B cell (primary cell): ENCODE data around the gene SH3RF1. TPM values are rescaled to one million over a fixed set of nuclear protein-coding genes. Genes with fewer than 3 reads are reported as not detected.

Experiments used
- ATAC-seq: fragments of 200-7000 bp; cut with Tn5 transposase; one replicate; pipeline ENCODE4 v1.10.0; 2021; ENCODE audit warnings: low read depth, mild to moderate bottlenecking, moderate number of reproducible peaks, moderate library complexity
- CTCF ChIA-PET: fragments of 350-600 bp; sonication (Branson Sonifier 250); formaldehyde crosslinking; loops from one replicate; lab custom pipeline; 2021; ENCODE audit warnings: antibody characterized with exemption, inconsistent platforms; lab: Charles Lee
- POLR2A ChIA-PET: fragments of 350-600 bp; sonication (Branson Sonifier 250); formaldehyde crosslinking; loops from one replicate; lab custom pipeline; 2021; ENCODE audit warnings: antibody characterized with exemption; lab: Charles Lee
- DNase-seq: peaks from one replicate; pipeline ENCODE4 v3.0.0; 2013
- H2AFZ ChIP-seq: 2 replicates; pipeline ENCODE4 v1.6.1; 2012; ENCODE audit warnings: mild to moderate bottlenecking, low read depth, low read length; ENCODE audit not compliant: insufficient read depth, poor library complexity, severe bottlenecking
- H3K27ac ChIP-seq, 2 donors: 1 replicate in 1 of 2; 2 replicates in 1 of 2; pipeline ENCODE4 v1.5.1; 2012 to 2013; ENCODE audit warnings: low read length in 2 of 2, mild to moderate bottlenecking in 2 of 2, moderate library complexity in 1 of 2
- H3K27me3 ChIP-seq, 4 experiments: fragments of 200-600 bp in 1 of 4; sonication (generic) in 1 of 4; replicated peaks in 1 of 4; 1 replicate in 2 of 4; 2 replicates in 2 of 4; pipeline versions ENCODE4 v1.6.1 to v1.7.0; 2013 to 2016; ENCODE audit warnings: low read length in 3 of 4, mild to moderate bottlenecking in 2 of 4, mixed read lengths in 1 of 4, moderate library complexity in 1 of 4; ENCODE audit not compliant: insufficient read depth in 4 of 4, control insufficient read depth in 3 of 4; ENCODE audit errors: control extremely low read depth in 1 of 4
- H3K36me3 ChIP-seq, 2 experiments: replicated peaks in 1 of 2; 1 replicate in 1 of 2; 2 replicates in 1 of 2; pipeline versions ENCODE4 v1.6.1 to v1.7.1; 2013; ENCODE audit warnings: low read length in 1 of 2; ENCODE audit not compliant: insufficient read depth in 2 of 2, control insufficient read depth in 1 of 2; ENCODE audit errors: control extremely low read depth in 1 of 2, extremely low read depth in 1 of 2
- H3K4me1 ChIP-seq, 2 donors: fragments of 200-600 bp in 1 of 2; sonication (generic) in 1 of 2; 1 replicate in 1 of 2; 2 replicates in 1 of 2; pipeline versions ENCODE4 v1.5.1 to v1.6.1; 2013 to 2017; ENCODE audit warnings: low read length in 2 of 2; ENCODE audit not compliant: control insufficient read depth in 2 of 2, insufficient read depth in 2 of 2
- H3K4me2 ChIP-seq: replicated peaks from 2 replicates; pipeline ENCODE3; 2012; ENCODE audit warnings: mild to moderate bottlenecking, low read depth, low read length; ENCODE audit not compliant: poor library complexity, severe bottlenecking
- H3K4me3 ChIP-seq, 5 experiments: fragments of 200-600 bp in 1 of 5; sonication (generic) in 1 of 5; 1 replicate in 3 of 5; 2 replicates in 2 of 5; pipeline versions ENCODE4 v1.5.1 to v1.7.0; 2011 to 2016; ENCODE audit warnings: low read length in 4 of 5, mild to moderate bottlenecking in 4 of 5, low read depth in 2 of 5, control low read depth in 1 of 5, moderate library complexity in 1 of 5; ENCODE audit not compliant: insufficient read depth in 1 of 5; ENCODE audit errors: control extremely low read depth in 1 of 5, extremely low read depth in 1 of 5
- H3K79me2 ChIP-seq: fragments of 200-600 bp; sonication (generic); one replicate; pipeline ENCODE4 v1.6.0; 2016; ENCODE audit warnings: low read length; ENCODE audit not compliant: control insufficient read depth, insufficient read depth
- H3K9ac ChIP-seq: fragments of 200-600 bp; sonication (generic); 2 replicates; pipeline ENCODE4 v1.6.1; 2017; ENCODE audit warnings: mild to moderate bottlenecking, low read length, moderate library complexity
- H3K9me3 ChIP-seq, 3 donors: one replicate each; pipeline versions ENCODE4 v1.6.1 to v1.7.1; 2013; ENCODE audit warnings: low read length in 2 of 3; ENCODE audit not compliant: control insufficient read depth in 2 of 3, insufficient read depth in 1 of 3; ENCODE audit errors: control extremely low read depth in 1 of 3
- H4K20me1 ChIP-seq: 2 replicates; pipeline ENCODE4 v1.6.0; 2012; ENCODE audit warnings: mild to moderate bottlenecking, low read length; ENCODE audit not compliant: insufficient read depth, control insufficient read depth, poor library complexity, severe bottlenecking
- H3K27ac Mint-ChIP-seq: one replicate; pipeline ENCODE4 v1.8.0; 2021; ENCODE audit warnings: mixed read lengths
- H3K27me3 Mint-ChIP-seq: one replicate; pipeline ENCODE4 v1.8.0; 2021; ENCODE audit warnings: mixed read lengths
- H3K4me1 Mint-ChIP-seq: one replicate; pipeline ENCODE4 v1.8.0; 2021; ENCODE audit warnings: mixed read lengths
- H3K4me3 Mint-ChIP-seq: one replicate; pipeline ENCODE4 v1.8.0; 2021; ENCODE audit warnings: mixed read lengths
- H3K9me3 Mint-ChIP-seq: one replicate; pipeline ENCODE4 v1.8.0; 2022; ENCODE audit warnings: mixed read lengths; ENCODE audit not compliant: insufficient read depth
- EZH2 ChIP-seq: IDR thresholded peaks from 2 replicates; pipeline ENCODE4 v1.6.1; 2012; ENCODE audit warnings: borderline replicate concordance, low read depth, mild to moderate bottlenecking, moderate library complexity, low read length; ENCODE audit not compliant: insufficient read depth, poor library complexity, severe bottlenecking
- WGBS: methylation state at CpG from one replicate; pipeline ENCODE4 v1.1.5; 2013; ENCODE audit warnings: missing lambda C conversion rate; ENCODE audit not compliant: insufficient coverage; 5-methylcytosine and 5-hydroxymethylcytosine counted together
- intact Hi-C: fragments of 100-400 bp; cut with micrococcal nuclease; formaldehyde crosslinking; loops from one replicate; pipeline ENCODE4 v1.10.0; 2022
- polyA plus RNA-seq: library from polyadenylated mRNA; depleted of rRNA; stranded (reverse); fragments of >200 nt; gene quantifications from 2 replicates; pipeline ENCODE4 v1.2.3, GENCODE V29; 2012
- total RNA-seq, 2 donors: library from RNA; stranded (reverse); fragments of 120-200 nt in 1 of 2; gene quantifications; 1 replicate in 1 of 2; 2 replicates in 1 of 2; pipeline versions ENCODE4 v1.2.3 to v1.2.4, GENCODE V29; 2013 to 2022
- TF ChIP-seq, protein P1 (sequence below): fragments of 200-600 bp; IDR thresholded peaks from one replicate; pipeline ENCODE4 v1.8.0; 2022; ENCODE audit warnings: antibody characterized with exemption, mild to moderate bottlenecking

The SH3RF1 gene
- total and polyA plus RNA-seq, 2 donors (not counting 1 experiment from before 2014, with no cell fraction given), result 2.0 to 5.4 TPM

GRCh38 chr4:169135776-169136175 lies 135.0 kb downstream of the SH3RF1 start:
- no peaks in the 10 kb centered on the region for H3K9me3 ChIP-seq
- POLR2A ChIA-PET, result no interaction called here
- H3K4me3 ChIP-seq, result no peak overlapping the region
- no peak overlapping the region for H3K4me3 Mint-ChIP-seq
- H3K4me1 Mint-ChIP-seq, result no peaks in the 10 kb centered on the region
- H3K79me2 ChIP-seq, result no peaks in the 10 kb centered on the region
- H3K27me3 ChIP-seq, result no peaks in the 10 kb centered on the region
- H3K4me1 ChIP-seq, result no peaks in the 10 kb centered on the region
- H3K27ac Mint-ChIP-seq, result no peak overlapping the region
- H3K4me2 ChIP-seq, result no peak overlapping the region
- intact Hi-C loops, result no loop called here
- H2AFZ ChIP-seq, result no peak overlapping the region
- no peaks in the 10 kb centered on the region for H3K27me3 Mint-ChIP-seq
- no peak overlapping the region for H3K9ac ChIP-seq
- ATAC-seq (no peak), DNase-seq (no peak)
- CTCF ChIA-PET, result no interaction called here
- no peaks in the 10 kb centered on the region for H3K9me3 Mint-ChIP-seq
- TF ChIP-seq, protein P1, sequence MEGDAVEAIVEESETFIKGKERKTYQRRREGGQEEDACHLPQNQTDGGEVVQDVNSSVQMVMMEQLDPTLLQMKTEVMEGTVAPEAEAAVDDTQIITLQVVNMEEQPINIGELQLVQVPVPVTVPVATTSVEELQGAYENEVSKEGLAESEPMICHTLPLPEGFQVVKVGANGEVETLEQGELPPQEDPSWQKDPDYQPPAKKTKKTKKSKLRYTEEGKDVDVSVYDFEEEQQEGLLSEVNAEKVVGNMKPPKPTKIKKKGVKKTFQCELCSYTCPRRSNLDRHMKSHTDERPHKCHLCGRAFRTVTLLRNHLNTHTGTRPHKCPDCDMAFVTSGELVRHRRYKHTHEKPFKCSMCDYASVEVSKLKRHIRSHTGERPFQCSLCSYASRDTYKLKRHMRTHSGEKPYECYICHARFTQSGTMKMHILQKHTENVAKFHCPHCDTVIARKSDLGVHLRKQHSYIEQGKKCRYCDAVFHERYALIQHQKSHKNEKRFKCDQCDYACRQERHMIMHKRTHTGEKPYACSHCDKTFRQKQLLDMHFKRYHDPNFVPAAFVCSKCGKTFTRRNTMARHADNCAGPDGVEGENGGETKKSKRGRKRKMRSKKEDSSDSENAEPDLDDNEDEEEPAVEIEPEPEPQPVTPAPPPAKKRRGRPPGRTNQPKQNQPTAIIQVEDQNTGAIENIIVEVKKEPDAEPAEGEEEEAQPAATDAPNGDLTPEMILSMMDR, result no peak
- H3K27ac ChIP-seq, result no peak overlapping the region
- no peaks in the 10 kb centered on the region for H3K36me3 ChIP-seq
- H4K20me1 ChIP-seq, result no peaks in the 10 kb centered on the region
- WGBS, result no CpG with 5 or more reads among the region's 2 CpGs

- no peak overlapping the region for H3K4me2 ChIP-seq
- Mint-ChIP-seq H3K27ac (no peak overlapping the region), H3K9me3 (no peaks in the 10 kb centered on the region), H3K4me1 (no peaks in the 10 kb centered on the region), H3K27me3 (no peaks in the 10 kb centered on the region), H3K4me3 (no peak overlapping the region)
- H3K27ac ChIP-seq, result no peak overlapping the region
- H4K20me1 ChIP-seq, result no peaks in the 10 kb centered on the region
- no peak for DNase-seq
- no peaks in the 10 kb centered on the region for H3K27me3 ChIP-seq
- WGBS, result 75% methylated on average over 2 of the region's 3 CpGs
- intact Hi-C loops, result no loop called here
- no peaks in the 10 kb centered on the region for H3K9me3 ChIP-seq
- no peak overlapping the region for H3K4me3 ChIP-seq
- no peaks in the 10 kb centered on the region for H3K4me1 ChIP-seq
- ChIA-PET POLR2A (no interaction called here), CTCF (no interaction called here)
- H3K9ac ChIP-seq, result no peak overlapping the region
- no peaks in the 10 kb centered on the region for H3K79me2 ChIP-seq
- no peak overlapping the region for H2AFZ ChIP-seq
- no peaks in the 10 kb centered on the region for H3K36me3 ChIP-seq
- ATAC-seq, result no peak
- TF ChIP-seq EZH2, result no peak
- TF ChIP-seq, protein P1, result no peak
Measured at GRCh38 chr4:169133932-169134331, 136.8 kb downstream of the SH3RF1 start.
